Subcutaneous abdominal adipose tissue (tissue), 5 donors: ENCODE measurements around the gene RASL12.
"Not testable (repeated sequence)": the region's sequence is repeated elsewhere in the genome, so short reads cannot be mapped to it uniquely, and the experiment has no call there.

Experiments
- H3K27ac ChIP-seq: one replicate; pipeline ENCODE4 v1.7.0; 2013; ENCODE audit warnings: low read depth, mild to moderate bottlenecking, inconsistent platforms, low read length, moderate library complexity
- H3K27me3 ChIP-seq, 5 donors: one replicate each; pipeline ENCODE4 v1.7.0; 2013; ENCODE audit warnings: low read length in 5 of 5, inconsistent platforms in 1 of 5; ENCODE audit not compliant: control insufficient read depth in 5 of 5, insufficient read depth in 4 of 5
- H3K36me3 ChIP-seq, 5 donors: one replicate each; pipeline ENCODE4 v1.7.0; 2013; ENCODE audit warnings: low read length in 5 of 5; ENCODE audit not compliant: control insufficient read depth in 5 of 5, insufficient read depth in 5 of 5
- H3K4me1 ChIP-seq, 5 donors: one replicate each; pipeline ENCODE4 v1.7.0; 2013; ENCODE audit warnings: low read length in 5 of 5, mild to moderate bottlenecking in 3 of 5, moderate library complexity in 1 of 5; ENCODE audit not compliant: control insufficient read depth in 5 of 5, insufficient read depth in 5 of 5
- H3K4me3 ChIP-seq, 5 donors: one replicate each; pipeline ENCODE4 v1.7.0; 2013; ENCODE audit warnings: low read length in 5 of 5, low read depth in 1 of 5
- H3K9ac ChIP-seq, 5 donors: one replicate each; pipeline ENCODE4 v1.7.0; 2013; ENCODE audit warnings: low read length in 5 of 5, mild to moderate bottlenecking in 4 of 5, moderate library complexity in 3 of 5
- H3K9me3 ChIP-seq, 5 donors: one replicate each; pipeline ENCODE4 v1.7.0; 2013; ENCODE audit warnings: low read length in 5 of 5; ENCODE audit not compliant: control insufficient read depth in 5 of 5
- donor health status: healthy.
- donor health status: healthy.
- donor health status: healthy.
- donor health status: healthy.
- donor health status: healthy.

Gene RASL12

DNA sequence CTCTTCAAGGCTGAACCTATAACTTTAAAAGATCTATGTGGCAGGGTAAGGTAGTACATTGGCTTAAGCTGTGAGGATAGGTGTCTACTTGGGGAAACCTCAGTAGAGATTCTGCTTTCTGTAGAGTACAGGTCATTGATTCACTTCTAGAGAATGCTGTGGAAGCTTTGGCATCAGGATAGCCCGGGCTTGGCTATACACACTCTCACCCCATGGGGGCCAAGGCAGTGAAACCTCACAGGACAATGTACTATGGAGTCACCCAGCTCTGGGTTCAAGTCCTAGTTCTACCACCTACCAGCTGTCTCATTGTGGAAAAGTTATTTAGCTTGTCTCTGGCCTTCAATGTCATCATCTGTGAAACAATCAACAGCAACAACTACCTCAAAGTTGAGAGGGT, 47.4 kb downstream of the RASL12 start:
- H3K4me1 ChIP-seq: no peaks in the 10 kb centered on the region
- no peak overlapping the region for H3K4me3 ChIP-seq
- H3K27me3 ChIP-seq: no peaks in the 10 kb centered on the region
- peaks cover 42 to 56% (median 51%) of the 10 kb centered on the region in 5 donors for H3K36me3 ChIP-seq
- H3K9me3 ChIP-seq: no peaks in the 10 kb centered on the region
- no peak overlapping the region for H3K9ac ChIP-seq
- no peak overlapping the region for H3K27ac ChIP-seq

DNA sequence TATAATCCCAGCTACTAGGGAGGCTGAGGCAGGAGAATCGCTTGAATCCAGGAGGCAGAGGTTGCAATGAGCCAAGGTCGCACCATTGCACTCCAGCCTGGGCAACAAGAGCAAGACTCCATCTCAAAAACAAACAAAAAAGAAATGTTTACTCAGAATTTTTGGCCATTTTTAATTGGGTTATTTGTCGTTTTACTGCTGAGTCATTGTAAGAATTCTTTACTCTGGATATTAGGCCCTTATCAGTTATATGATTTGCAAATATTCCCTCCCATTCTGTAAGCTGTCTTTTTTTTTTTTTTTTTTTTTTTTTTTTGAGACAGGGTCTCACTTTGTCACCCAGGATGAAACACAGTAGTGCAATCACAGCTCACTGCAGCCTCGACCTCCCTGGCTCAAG, 56.6 kb downstream of the RASL12 start:
- not testable (repeated sequence) for H3K9me3 ChIP-seq, H3K9ac ChIP-seq, H3K4me1 ChIP-seq, H3K27ac ChIP-seq, H3K27me3 ChIP-seq, H3K4me3 ChIP-seq
- H3K36me3 ChIP-seq: peaks cover 17 to 41% (median 26%) of the 10 kb centered on the region in 5 donors

DNA sequence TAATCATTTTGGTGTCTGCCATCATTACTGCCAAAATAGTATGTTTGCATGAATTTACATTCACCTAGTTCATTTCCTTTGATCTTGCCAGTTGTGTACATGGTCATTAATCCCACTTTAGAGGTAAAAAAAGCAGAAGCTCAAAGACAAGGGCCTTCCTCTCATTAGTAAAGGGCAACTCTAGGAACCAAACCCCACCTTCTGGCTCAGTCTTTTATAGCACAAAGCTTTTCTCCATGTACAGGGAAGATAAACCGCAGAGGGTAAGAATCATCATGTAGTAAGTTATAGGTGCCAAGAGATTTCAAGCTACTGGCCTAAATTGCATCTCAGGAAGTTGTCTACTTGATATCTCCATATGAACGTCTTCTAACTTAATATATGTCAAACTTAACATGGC, 58.8 kb downstream of the RASL12 start:
- Histone ChIP-seq H3K27ac (no peak overlapping the region), H3K4me3 (no peak overlapping the region), H3K9ac (no peak overlapping the region), H3K9me3 (peaks cover 0 to 6% (median 0%) of the 10 kb centered on the region in 5 donors), H3K27me3 (no peaks in the 10 kb centered on the region), H3K4me1 (no peaks in the 10 kb centered on the region), H3K36me3 (peaks cover 6 to 31% (median 12%) of the 10 kb centered on the region in 5 donors)

DNA sequence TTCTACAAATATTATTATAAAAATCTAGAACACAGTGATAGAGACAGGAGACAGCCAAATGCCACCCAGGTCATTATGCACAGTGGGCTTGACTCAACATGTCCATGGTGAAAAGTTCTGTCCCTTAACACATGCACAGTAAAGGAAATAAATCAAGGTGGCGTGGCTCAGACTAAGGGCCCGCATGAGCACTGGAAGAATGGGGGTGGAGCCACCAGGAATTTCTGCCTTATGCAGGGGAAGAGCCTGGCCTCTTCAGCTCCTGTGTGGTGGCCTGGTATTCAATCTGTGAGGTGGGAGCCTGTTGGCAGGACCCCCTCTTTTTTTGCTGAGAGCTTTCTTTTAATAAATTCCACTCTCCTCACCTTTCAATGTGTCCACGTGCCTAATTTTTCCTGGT, 60.9 kb downstream of the RASL12 start:
- H3K4me3 ChIP-seq: no peak overlapping the region
- no peaks in the 10 kb centered on the region for H3K27me3 ChIP-seq
- no peaks in the 10 kb centered on the region for H3K4me1 ChIP-seq
- H3K36me3 ChIP-seq: peaks cover 4 to 16% (median 6%) of the 10 kb centered on the region in 5 donors
- H3K27ac ChIP-seq: no peak overlapping the region
- H3K9ac ChIP-seq: no peak overlapping the region
- no peaks in the 10 kb centered on the region for H3K9me3 ChIP-seq

DNA sequence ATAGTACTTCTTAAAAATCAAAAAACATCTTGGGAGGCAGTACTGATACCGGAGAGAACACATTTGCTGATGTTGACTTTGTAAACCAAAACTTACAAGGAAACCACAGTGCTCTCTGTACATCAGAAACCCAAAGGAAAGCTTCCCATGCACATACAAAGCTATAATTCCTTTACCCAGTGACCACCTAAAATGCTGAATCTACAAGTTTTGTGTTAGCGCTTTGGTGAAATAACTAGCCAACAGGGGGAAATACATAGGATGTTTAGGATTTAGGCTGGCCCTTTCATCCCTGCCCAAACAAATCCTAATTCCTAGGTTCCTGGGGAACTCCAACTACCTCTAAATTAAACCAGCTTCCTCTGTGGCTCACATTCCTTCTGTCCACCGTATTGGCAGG, 62.8 kb downstream of the RASL12 start:
- no peaks in the 10 kb centered on the region for H3K27me3 ChIP-seq
- no peak overlapping the region for H3K4me3 ChIP-seq
- H3K27ac ChIP-seq: no peak overlapping the region
- H3K4me1 ChIP-seq: no peaks in the 10 kb centered on the region
- H3K9ac ChIP-seq: no peak overlapping the region
- H3K36me3 ChIP-seq: peaks cover 0 to 9% (median 8%) of the 10 kb centered on the region in 5 donors
- H3K9me3 ChIP-seq: no peaks in the 10 kb centered on the region
